ENCODE results near the gene ZDHHC8.

ZDHHC8 gene

GRCh38 chr22:20114506-20115475 is 16.8 kb upstream of the ZDHHC8 start:
- DNase-seq = no peak

- DNase-seq = no peak
Observed at GRCh38 chr22:20115691-20116375, 15.8 kb upstream of the ZDHHC8 start, which contains the start of gene RANBP1. Gene RANBP1, plus strand, starts transcription at chr22:20116104. Its CDS starts 81 bp downstream, at chr22:20116185.

- no peak for DNase-seq
Observed at GRCh38 chr22:20116376-20116950, 15.1 kb upstream of the ZDHHC8 start.

- DNase-seq = peak; percentile 88
Observed at GRCh38 chr22:20116951-20117632, 14.5 kb upstream of the ZDHHC8 start, which contains the start of gene TRMT2A. Gene TRMT2A, minus strand, starts transcription at chr22:20117226. Its CDS starts 320 bp downstream, at chr22:20116906.

GRCh38 chr22:20117633-20118299 is 13.8 kb upstream of the ZDHHC8 start:
- DNase-seq = no peak

GRCh38 chr22:20118300-20119020 is 13.1 kb upstream of the ZDHHC8 start:
- DNase-seq = no peak

GRCh38 chr22:20121856-20122415 is 9.7 kb upstream of the ZDHHC8 start:
- no peak for DNase-seq

GRCh38 chr22:20123366-20124082 is 8.1 kb upstream of the ZDHHC8 start:
- no peak for DNase-seq

- DNase-seq = no peak
Observed at GRCh38 chr22:20124083-20124787, 7.4 kb upstream of the ZDHHC8 start.

- no peak for DNase-seq
Observed at GRCh38 chr22:20125201-20126174, 6.1 kb upstream of the ZDHHC8 start.

- DNase-seq = no peak
Observed at GRCh38 chr22:20126284-20127029, 5.1 kb upstream of the ZDHHC8 start.

GRCh38 chr22:20127318-20127868 is 4.2 kb upstream of the ZDHHC8 start:
- no peak for DNase-seq

GRCh38 chr22:20127869-20128618 is 3.6 kb upstream of the ZDHHC8 start:
- no peak for DNase-seq

- no peak for DNase-seq
Observed at GRCh38 chr22:20128619-20128901, 3.0 kb upstream of the ZDHHC8 start.

- DNase-seq = no peak
Observed at GRCh38 chr22:20128902-20129746, 2.5 kb upstream of the ZDHHC8 start.

GRCh38 chr22:20129747-20130014 is 1.9 kb upstream of the ZDHHC8 start:
- no peak for DNase-seq

Data from NCI-H226 (cell line).